Thymus (tissue), 11 donors: ENCODE results near the gene CIC. TPM values are rescaled to one million over a fixed set of nuclear protein-coding genes. Genes with fewer than 3 reads are reported as not detected.

Experiments used
- DNase-seq, 9 donors: peaks; one replicate each; pipeline ENCODE4 v3.0.0-alpha.2; 2013; ENCODE audit warnings: low spot score in 9 of 9, low read depth in 6 of 9, missing footprints in 1 of 9
- H3K27ac ChIP-seq, 2 donors: one replicate each; pipeline ENCODE4 v1.5.1; 2013; ENCODE audit warnings: control low read depth in 1 of 2, low read depth in 1 of 2, low read length in 1 of 2, mild to moderate bottlenecking in 1 of 2, moderate library complexity in 1 of 2
- H3K27me3 ChIP-seq, 2 donors: one replicate each; pipeline ENCODE4 v1.5.1; 2013; ENCODE audit warnings: low read length in 1 of 2; ENCODE audit not compliant: control insufficient read depth in 2 of 2, insufficient read depth in 1 of 2
- H3K36me3 ChIP-seq, 2 donors: one replicate each; pipeline ENCODE4 v1.5.1; 2013; ENCODE audit warnings: low read length in 1 of 2, mild to moderate bottlenecking in 1 of 2, moderate library complexity in 1 of 2; ENCODE audit not compliant: control insufficient read depth in 2 of 2, insufficient read depth in 2 of 2
- H3K4me1 ChIP-seq, 2 donors: one replicate each; pipeline ENCODE4 v1.5.1; 2013; ENCODE audit warnings: low read length in 2 of 2; ENCODE audit not compliant: control insufficient read depth in 2 of 2, insufficient read depth in 2 of 2
- H3K4me3 ChIP-seq, 2 donors: one replicate each; pipeline ENCODE4 v1.5.1; 2013; ENCODE audit warnings: low read length in 2 of 2, control low read depth in 1 of 2, mild to moderate bottlenecking in 1 of 2
- H3K9me3 ChIP-seq, 2 donors: one replicate each; pipeline ENCODE4 v1.5.1; 2013; ENCODE audit warnings: low read length in 1 of 2, mild to moderate bottlenecking in 1 of 2; ENCODE audit not compliant: control insufficient read depth in 2 of 2, insufficient read depth in 1 of 2
- WGBS: extraction: QIAGEN DNeasy Blood & Tissue Kit; methylation state at CpG from one replicate; pipeline ENCODE4 v1.1.7; 2013; 5-methylcytosine and 5-hydroxymethylcytosine counted together
- polyA plus RNA-seq: library from polyadenylated mRNA; stranded (reverse); fragments of 200-250 nt; gene quantifications from one replicate; pipeline ENCODE4 v1.2.3, GENCODE V29; 2013
- total RNA-seq: library from RNA; stranded (reverse); fragments of 120-200 nt; gene quantifications from one replicate; pipeline ENCODE4 v1.2.4, GENCODE V29; 2013
- donor health status: healthy.

Gene CIC
- total and polyA plus RNA-seq, 2 donors = 8.3 to 52.2 TPM

- Histone ChIP-seq H3K4me3 (no peak overlapping the region), H3K4me1 (peaks cover 26 to 73% of the 10 kb centered on the region in 2 donors), H3K27ac (no peak overlapping the region), H3K36me3 (peaks cover 13 to 19% of the 10 kb centered on the region in 2 donors), H3K9me3 (no peaks in the 10 kb centered on the region), H3K27me3 (no peaks in the 10 kb centered on the region)
- DNase-seq = no peak
- WGBS = 97% methylated on average over 41 of the region's 41 CpGs
Observed at GRCh38 chr19:42248270-42249148, 20.5 kb upstream of the CIC start.

- DNase-seq = no peak
- H3K4me1 ChIP-seq = peaks cover 24 to 65% of the 10 kb centered on the region in 2 donors
- peaks cover 13 to 19% of the 10 kb centered on the region in 2 donors for H3K36me3 ChIP-seq
- H3K4me3 ChIP-seq = no peak overlapping the region
- H3K9me3 ChIP-seq = no peaks in the 10 kb centered on the region
- WGBS = 97% methylated on average over 36 of the region's 36 CpGs
- H3K27ac ChIP-seq = no peak overlapping the region
- H3K27me3 ChIP-seq = no peaks in the 10 kb centered on the region
Observed at GRCh38 chr19:42249149-42249750, 19.8 kb upstream of the CIC start.

- Histone ChIP-seq H3K27ac (no peak overlapping the region), H3K4me3 (no peak overlapping the region), H3K27me3 (no peaks in the 10 kb centered on the region), H3K9me3 (no peaks in the 10 kb centered on the region), H3K36me3 (peaks cover 13 to 19% of the 10 kb centered on the region in 2 donors), H3K4me1 (peaks cover 24 to 62% of the 10 kb centered on the region in 2 donors)
- no peak for DNase-seq
- WGBS = 95% methylated on average over 6 of the region's 6 CpGs
Observed at GRCh38 chr19:42249769-42250168, 19.3 kb upstream of the CIC start.

DNA sequence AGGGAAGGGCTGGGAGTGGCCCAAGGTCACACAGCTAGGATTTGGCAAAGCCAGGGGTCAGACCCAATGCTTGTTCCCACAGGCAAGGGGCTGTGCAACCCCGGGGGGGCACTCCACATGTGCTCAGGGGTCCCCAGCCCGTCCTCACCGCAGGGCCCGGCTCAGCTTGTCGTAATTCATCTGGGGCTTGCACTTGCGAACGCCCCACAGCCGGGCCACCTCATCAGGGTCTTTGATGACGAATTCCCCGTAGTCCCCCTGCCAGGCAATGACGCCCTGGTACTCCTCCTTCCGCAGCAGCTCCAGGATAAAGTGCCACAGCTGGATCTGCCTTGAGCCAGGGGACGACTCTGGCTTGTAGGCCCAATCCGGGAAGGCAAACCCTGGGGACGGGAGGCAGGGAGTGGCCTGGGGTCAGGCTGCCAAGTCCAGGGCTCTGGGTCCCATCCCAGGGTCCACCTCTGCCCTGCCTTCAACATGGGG is 18.8 kb upstream of the CIC start:
- DNase-seq = no peak
- Histone ChIP-seq H3K27ac (peak overlapping the region; percentile 43 to 75), H3K4me3 (no peak overlapping the region), H3K36me3 (peaks cover 13 to 19% of the 10 kb centered on the region in 2 donors), H3K27me3 (no peaks in the 10 kb centered on the region), H3K9me3 (no peaks in the 10 kb centered on the region), H3K4me1 (peaks cover 21 to 57% of the 10 kb centered on the region in 2 donors)
- WGBS = 95% methylated on average over 15 of the region's 15 CpGs

DNA sequence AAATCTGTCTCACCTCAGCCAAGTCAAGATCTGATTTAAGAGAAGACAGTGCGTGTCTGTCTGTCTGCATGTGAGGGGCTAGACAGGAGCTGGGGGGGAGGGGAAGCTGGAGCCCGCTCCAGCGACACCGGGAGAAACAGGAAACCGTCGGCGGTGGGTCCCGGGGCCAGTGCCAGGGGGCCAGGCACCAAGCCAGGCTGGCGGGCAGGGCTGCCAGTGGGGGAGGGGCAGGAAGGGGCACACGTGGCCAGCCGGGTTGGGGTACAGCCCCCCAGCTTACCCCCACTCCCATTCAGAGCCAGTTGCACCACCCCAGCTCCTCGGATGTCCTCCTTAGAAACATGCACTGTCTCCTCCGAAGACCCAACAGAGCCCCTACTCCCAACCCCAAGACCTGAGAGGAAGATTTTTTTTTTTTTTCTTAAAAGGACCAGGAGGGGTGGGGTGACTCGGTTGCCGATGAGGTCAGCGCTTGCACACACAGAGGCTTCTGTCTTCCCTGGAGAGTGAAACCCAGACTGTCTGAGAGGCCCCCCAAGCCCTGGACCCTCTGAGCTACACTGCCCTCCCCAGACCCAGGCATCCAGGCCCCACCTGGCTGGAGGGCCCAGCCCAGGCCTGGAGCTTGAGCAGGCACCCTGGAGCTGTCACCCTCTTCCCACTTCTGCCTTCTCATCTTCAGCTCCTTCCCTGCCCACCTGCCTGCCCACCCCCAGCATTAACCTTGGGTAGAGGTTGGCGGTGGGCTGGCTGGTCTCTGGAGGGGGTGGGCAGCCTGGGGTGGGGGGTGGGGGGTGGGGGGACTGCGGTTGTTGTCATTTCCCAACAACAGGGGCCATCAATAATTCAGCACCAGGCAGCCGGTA is 18.2 kb upstream of the CIC start:
- Histone ChIP-seq H3K27me3 (peaks cover 3 to 7% of the 10 kb centered on the region in 2 donors), H3K27ac (peak overlapping the region; percentile 56 to 75), H3K4me1 (peaks cover 27 to 57% of the 10 kb centered on the region in 2 donors), H3K4me3 (peak overlapping the region in 1 of 2 donors; percentile 10), H3K36me3 (peaks cover 13 to 19% of the 10 kb centered on the region in 2 donors), H3K9me3 (no peaks in the 10 kb centered on the region)
- WGBS = 6% methylated on average over 19 of the region's 19 CpGs
- DNase-seq = peak in 1 of 9 donors; percentile 47

DNA sequence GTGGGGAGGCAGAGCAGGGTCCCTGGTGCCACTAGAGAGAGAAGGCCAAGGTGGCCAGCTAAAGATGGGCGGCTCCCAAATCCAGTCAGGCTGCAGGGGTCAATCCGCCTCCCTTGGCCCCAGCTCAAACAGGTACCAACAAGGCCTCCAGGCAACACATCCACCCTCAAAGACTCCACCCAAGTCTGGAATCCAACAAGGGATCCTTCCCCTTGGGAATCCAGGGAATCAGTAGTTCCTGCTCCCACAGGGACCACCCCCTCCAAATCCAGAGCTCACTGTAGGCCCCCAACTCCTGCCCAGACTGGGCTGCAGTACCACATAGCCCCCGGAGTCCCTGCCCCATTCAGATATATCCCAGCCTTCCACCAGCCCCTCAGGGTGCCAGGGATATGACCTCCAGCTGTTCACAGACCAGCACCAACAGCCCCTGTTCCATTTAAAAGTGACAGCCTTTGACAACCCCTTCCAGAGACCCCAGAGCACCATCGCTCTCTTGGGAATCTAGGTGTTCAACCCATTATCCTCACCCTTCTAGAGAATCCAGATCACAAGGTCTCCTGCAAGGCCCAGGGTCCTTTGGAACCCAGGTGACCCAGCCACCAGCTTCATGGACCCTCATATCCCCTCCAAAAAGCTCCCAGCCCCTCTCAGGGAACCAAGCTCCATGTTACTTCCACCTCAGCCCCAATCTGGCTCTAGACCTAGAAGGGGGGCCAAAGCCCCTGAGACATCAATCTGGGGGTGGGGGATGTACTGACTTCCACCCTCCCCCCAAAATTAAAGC is 17.3 kb upstream of the CIC start:
- no peak for DNase-seq
- 97% methylated on average over 4 of the region's 4 CpGs for WGBS
- H3K27ac ChIP-seq = peak overlapping the region in 1 of 2 donors; percentile 60
- H3K4me3 ChIP-seq = peak overlapping the region; percentile 20 to 78
- peaks cover 13 to 19% of the 10 kb centered on the region in 2 donors for H3K36me3 ChIP-seq
- peaks cover 7 to 15% of the 10 kb centered on the region in 2 donors for H3K27me3 ChIP-seq
- no peaks in the 10 kb centered on the region for H3K9me3 ChIP-seq
- peaks cover 27 to 55% of the 10 kb centered on the region in 2 donors for H3K4me1 ChIP-seq

- WGBS = 7% methylated on average over 27 of the region's 27 CpGs
- H3K9me3 ChIP-seq = no peaks in the 10 kb centered on the region
- H3K36me3 ChIP-seq = peaks cover 13 to 19% of the 10 kb centered on the region in 2 donors
- DNase-seq = no peak
- H3K27ac ChIP-seq = peak overlapping the region; percentile 62 to 76
- H3K4me1 ChIP-seq = peaks cover 27 to 49% of the 10 kb centered on the region in 2 donors
- H3K27me3 ChIP-seq = peaks cover 7 to 22% of the 10 kb centered on the region in 2 donors
- H3K4me3 ChIP-seq = peak overlapping the region; percentile 78 to 92
Observed at GRCh38 chr19:42252365-42253244, 16.4 kb upstream of the CIC start.
